ENCODE data around the gene TOMM22. TPM values are rescaled to one million over a fixed set of nuclear protein-coding genes. Genes with fewer than 3 reads are reported as not detected.
"Not testable (repeated sequence)": the region's sequence is repeated elsewhere in the genome, so short reads cannot be mapped to it uniquely, and the experiment has no call there.

The TOMM22 gene
- polyA plus RNA-seq (2013, experiment 1 of 2; ENCODE audit: insufficient read length), result 85.4 TPM
- polyA plus RNA-seq (2013, experiment 2 of 2; ENCODE audit: insufficient read length), result 68.8 TPM

DNA sequence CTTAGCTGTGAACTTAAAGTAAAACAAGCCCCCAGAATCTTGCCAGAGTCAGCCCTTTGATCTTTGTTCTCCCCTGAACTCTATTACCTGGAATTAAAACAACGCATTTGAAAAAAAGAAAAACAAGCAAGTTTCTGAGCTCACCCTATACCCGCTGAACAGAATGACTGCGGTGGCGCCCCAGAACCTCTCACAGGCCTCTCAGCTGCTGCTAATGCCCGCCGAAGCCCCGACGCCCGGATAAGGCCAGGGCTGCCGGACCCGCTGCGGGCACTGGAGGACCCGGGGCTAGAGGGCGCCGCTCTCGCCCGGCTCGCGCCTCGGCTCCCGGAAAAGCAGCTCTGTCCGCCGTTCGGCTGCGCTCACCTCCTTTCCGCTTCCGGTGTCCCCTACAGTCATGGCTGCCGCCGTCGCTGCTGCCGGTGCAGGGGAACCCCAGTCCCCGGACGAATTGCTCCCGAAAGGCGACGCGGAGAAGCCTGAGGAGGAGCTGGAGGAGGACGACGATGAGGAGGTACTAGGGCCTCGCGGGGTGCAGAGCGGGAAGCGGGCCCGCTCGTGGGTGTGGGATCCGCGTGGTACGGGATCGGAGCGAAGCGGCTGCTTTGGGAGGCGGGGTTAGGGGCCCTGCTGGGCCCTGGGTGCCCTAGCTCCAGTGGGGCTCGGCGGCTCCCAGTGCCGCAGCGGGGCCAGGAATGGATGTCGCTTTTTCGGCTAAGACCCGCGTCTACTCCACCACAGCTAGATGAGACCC, at the start of gene TOMM22:
TSS of gene TOMM22 (plus strand) at position 376 of the 754 bp plus-strand sequence. CDS start at position 398, 22 bp downstream.
- DNase-seq, result peak; percentile 89

DNA sequence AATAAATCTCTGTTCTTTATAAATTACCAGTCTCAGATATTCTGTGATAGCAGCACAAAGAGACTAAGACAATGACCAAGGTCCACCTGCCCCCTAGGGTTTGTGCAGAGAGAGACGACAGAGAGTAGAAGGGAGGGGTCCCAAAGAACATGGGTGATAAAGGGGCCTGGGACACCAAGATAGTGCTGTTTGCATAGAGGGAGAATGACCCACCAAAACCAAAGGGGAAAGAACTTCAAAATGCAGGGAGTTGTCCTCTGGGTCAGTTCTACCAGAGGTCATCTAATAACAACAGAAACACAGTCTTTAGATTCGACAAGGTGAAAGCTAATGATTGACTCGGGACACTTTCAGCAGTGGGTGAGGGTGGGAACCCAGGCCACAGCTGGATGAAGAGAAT, 49.2 kb upstream of the TOMM22 start:
- no peak for DNase-seq

DNA sequence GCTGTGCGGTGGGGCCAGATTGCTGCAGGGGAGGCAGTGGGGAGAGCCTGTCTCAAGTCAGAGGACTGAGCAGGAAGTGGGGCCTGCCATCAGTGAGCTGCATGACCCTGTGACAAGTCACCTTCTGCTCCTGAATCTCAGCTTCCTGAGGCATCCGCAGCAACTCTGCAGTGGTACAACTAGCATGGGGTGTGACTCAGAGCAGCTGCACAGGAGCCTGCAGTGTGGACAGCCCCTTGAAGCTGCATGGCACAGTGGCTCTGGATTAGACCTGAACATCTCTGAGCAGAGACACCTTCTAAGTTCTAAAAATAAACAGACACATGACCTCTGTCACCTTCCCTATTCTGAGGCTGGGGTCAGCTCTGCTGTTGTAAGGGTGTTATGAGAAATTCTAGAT, 43.5 kb upstream of the TOMM22 start:
- no peak for DNase-seq

DNA sequence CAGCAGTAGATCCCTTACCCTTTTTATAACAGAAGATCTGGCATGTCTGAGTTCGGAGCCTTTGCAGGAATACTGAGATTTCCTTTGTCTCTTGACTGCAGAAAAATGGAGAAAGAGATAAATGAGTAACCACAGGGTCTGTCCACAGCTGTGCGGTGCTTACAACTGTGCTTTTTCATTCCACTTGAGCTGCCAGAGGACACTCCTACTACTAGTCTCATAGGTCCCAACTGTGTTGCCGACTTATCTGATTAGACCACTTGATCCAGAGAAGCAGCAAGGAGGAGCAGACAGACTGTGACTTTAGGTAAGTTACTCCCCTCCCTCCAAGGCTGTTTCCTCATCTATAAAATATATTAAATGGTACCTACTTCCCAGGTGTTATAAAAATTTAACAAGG, 43.0 kb upstream of the TOMM22 start:
- DNase-seq, result no peak

DNA sequence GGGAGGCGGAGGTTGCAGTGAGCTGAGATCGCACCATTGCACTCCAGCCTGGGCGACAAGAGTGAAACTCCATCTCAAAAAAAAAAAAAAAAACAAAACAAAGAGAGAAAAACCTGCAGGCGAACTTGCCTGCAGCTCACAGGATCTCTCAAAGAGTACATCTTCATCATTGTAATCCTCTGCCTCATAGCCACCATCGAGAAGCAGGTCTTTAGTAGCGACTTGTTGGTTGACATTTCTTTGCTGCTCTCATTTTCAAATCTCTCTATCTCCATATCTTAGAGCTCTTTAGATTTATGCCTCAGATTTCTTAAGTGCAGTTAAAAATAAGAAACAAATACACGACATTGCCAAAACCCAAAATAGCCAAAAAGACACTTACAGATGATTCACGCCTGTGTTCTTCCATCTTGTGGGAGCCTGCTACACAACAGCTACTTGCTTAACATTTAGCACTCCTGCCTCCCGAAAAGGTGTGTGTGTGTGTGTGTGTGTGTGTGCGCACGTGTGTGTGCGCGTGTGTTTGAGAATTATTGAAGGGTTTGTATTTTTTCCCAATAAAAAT, 40.2 kb upstream of the TOMM22 start:
- DNase-seq, result no peak

DNA sequence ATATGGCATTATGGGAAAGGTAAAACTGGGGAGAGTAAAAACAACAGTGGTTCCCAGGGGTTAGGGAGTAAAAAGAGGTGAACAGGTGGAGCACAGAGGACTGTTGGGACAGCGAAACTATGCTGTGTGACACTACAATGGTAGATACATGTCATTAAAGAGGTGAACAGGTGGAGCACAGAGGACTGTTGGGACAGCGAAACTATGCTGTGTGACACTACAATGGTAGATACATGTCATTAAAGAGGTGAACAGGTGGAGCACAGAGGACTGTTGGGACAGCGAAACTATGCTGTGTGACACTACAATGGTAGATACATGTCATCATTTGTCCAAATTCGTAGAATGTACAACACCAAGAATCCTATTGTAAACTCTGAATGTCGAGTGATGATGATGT, 37.5 kb upstream of the TOMM22 start:
- not testable (repeated sequence) for DNase-seq

DNA sequence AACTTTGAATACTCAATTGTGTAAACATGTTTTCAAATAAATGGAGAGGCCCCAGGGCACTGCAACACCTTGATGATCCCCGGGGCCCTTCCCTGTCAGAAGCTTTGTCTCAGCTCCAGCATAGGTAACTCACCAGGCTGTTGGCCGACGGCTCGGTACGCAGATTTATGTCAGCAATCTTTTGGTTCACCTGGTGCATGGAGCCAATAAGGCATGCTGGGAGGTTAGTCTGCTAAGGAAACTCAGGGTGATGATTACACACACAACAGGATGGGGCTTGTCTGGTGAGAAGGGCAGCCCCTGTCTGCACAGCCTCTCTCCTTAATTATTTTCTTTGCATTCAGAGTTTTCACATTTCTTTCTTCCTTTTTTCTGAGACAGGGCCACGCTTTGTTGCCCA, 36.3 kb upstream of the TOMM22 start:
- no peak for DNase-seq

DNA sequence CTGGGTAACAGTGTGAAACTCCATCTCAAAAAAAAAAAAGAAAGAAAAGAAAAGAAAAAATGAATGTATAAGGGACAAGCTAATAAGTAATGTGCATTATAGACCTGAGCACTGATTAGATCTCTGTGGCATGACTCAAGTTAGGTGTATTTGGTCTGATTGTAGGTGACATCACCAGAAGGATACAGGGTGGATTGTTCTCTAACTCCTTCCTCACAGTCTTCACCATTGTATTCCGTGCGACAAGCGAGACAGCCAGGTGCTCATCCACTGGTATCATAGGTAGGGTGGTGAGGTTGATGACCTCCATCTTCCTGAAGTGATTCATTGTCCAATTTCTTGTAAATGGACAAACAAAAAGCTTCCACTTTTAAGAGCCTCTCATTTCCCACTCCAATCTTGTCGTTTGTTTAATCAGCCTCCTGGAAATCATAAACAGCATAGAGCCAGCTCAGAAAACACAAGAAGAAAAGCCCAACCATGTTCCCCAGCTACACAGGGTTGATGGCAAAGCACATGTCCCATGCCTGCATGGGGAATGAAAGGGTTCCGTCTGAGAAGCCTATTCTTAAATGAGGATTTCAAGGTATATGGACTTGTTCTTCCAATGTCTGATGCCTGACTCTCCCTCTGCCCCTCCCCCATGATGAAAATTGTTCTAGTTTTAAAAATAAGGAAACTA, 31.8 kb upstream of the TOMM22 start:
- no peak for DNase-seq

DNA sequence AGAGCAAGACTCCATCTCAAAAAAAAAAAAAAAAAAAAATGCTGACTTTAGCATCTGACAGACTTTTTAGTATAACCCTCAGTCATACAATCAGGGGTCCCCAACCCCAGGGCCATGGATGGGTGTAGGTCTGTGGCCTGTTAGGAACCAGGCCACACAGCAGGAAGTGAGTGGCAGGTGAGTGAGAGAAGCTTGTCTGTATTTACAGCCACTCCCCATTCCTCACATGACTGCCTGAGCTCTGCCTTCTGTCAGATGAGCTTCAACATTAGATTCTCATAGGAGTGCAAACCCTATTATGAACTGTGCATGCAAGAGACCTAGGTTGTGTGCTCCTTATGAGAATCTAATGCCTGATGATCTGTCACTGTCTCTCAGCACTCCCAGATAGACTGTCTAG, 28.9 kb upstream of the TOMM22 start:
- DNase-seq, result no peak

DNA sequence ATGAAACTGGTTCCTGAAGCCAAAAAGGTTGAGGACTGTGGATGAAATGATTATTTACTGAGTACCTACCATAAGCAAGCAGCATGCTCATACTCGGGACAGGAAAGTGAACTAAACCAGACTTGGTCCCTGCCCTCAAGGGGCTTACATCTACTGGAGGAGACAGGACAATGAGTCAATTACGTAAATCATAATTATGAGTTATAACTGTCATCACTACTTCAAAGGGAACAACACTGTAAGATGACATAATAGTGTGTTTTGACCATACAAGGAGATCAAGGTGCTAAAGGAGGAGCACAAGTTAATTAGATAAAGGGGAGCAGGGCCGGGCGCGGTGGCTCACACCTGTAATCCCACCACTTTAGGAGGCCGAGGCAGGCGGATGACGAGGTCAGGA, 28.0 kb upstream of the TOMM22 start:
- no peak for DNase-seq

DNA sequence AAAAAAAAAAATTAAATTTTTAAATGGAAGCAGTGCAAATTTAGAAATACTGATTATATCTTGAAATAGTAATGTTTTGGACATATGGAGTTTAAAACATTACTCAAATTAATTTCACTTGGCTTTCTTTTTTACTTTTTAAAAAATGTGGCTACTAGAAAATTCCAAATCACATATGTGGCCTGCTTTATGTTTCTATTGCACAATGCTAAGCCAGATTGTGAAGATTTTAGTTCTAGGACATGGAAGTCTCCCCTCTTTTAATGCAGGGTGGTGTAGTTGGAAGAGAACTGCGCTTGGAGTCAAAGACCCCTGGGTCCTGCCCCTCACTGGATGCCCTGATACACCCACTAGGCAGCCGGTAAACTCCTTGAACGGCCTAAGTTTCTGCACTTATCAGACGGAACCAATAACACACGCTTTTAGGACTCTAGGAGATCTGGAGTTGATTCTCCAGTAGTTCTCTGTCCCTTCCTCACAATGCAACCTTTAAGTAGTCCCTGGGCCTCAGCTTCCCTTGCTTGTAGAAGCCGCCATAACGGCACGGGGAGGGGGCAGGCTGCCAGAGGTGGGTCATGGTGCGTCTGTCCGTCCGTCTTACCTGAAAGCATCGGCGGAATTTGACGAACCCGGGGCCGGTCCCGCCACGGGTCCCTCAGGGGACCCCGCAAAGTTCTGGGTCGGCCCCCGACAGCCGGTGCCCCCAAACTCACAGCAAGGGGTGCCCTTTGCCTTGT, 26.1 kb upstream of the TOMM22 start:
- peak; percentile 11 for DNase-seq

DNA sequence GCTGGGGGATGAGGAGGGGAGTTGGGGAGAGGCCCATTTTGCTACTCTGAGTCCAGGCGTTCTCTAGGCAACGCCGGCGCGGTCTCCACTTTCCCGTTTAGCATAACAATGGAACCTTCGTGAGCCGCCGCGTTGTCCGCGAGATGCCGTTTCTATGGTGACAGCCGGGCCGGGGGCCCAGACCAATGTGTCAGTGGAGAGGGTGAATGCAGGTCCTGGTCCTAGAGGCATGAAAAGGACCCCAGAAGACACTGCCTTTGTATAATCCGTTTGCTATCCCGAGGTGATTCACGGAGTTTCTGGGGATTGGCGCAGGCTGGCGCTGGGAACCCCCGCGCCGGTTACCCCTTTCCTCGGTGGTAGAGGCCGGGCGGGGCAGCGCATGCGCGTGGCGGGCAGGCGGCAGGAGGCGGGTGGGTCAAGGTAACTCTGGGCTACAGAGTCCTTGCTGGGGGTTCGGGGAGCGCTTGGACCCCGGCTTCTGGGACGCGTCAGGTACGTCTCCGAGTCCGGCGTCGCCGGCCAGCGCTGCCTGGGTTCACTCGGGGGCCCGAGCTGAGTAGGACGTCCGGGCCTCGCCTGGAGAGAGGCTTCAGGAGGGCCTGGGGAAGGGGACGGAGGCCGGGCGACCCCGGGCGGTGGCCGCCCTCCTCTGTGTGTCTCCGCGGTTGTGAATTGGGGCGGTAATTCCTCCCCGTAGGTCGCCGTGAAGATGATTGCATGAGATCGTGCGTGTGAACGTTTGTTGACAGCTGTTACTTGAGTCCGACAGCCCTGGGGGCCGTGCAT, 25.3 kb upstream of the TOMM22 start, which contains the start of the genes CBY1 and FAM227A:
TSS of gene CBY1 (plus strand) at position 383 of the 789 bp plus-strand sequence. CDS start 11,417 bp downstream, outside the sequence.
TSS of gene FAM227A (minus strand) at position 137 of the 789 bp plus-strand sequence. CDS start 6,224 bp downstream, outside the sequence.
- peak; percentile 84 for DNase-seq

DNA sequence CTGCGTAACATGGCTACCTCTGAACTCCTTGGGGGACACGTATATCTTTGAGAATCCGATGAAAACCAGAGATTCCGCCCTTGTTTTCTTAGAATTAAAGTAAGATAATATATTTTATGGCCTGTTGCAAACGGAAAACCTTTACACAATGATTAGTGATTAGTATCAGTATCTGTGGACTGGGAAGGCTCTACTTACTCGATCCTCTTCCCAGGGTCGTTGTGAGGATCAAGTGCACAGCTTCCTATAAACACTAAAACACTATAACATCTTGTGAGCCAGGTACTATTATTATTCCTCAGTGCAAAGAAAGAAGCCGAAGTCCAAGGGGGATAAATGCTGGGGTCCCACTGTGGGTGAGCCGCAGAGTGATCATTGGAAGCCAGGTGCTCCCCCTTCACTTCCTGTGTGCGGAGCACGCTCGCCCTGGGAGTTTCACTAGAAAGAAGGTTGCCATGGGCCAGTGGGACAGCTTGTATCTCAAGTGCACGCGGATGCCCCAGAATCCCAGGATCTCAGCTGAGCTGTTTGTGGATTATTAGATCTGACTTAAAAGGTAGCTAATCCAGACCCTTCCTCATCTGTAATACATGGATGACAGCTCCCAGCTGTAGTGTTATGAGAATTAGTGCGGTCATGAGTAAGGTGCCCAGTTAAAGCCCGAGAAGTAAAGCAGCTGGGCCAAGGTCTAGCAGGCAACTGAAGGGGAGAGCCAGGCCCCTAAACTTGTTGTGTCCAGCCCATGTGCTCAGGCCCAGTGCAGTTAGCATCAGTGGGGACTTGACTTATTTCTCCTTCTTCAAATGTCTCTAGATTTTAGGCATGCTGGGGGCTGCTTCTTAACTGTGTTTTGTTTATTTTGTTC, 24.5 kb upstream of the TOMM22 start:
- DNase-seq, result peak; percentile 11

DNA sequence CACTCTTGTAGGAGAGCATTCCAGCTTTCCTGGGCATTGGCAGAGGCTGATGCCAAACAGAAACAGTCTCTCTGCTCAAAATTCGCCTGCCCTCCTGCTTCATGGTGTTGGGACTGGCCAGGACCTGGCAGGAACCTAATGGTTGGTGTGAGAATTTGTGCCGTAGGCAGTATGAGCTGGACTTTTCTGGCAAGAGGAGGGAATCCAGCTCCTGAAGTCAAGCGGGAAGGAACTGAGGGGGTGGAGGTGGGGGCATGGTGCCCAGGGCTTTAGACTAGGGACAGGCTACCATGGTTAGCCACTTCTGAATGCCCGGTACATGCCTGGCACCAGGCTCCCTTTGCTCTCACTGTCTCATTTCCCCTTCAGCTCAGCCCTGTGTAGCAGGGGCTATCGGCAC, 6.9 kb upstream of the TOMM22 start:
- no peak for DNase-seq

DNA sequence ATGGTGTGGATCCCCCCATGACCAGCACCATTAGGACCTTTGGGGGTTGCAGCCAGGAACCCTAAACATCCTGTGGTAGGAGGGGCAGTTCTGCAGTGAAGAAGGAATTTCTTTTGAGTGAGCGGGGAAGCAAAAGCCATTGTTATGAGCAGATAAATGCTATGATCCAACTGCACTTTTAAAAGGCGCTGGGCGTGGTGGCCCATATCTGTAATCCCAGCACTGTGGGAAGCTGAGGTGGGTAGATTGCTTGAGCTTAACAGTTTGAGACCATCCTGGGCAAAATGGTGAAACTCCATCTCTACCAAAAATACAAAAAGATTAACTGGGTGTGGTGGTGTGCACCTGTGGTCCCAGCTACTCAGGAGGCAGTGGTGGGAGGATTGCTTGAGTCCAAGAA, 5.9 kb upstream of the TOMM22 start:
- no peak for DNase-seq

DNA sequence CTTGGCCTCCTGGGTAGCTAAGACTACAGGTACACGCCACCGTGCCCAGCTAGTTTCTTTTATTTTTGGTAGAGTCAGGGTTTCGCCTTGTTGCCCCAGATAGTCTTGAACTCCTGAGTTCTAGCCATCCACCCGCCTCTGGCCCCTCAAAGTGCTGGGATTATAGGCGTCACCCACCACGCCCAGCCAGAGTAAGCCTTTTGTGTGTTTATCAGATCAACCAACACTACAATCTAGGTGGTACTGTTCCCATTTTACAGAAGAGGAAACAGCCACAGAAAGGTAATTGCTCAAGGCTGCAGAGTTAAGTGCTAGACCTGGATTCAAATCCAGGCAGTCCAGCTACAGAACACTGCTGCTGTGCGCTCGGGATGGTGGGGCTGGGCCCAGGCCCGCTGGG, 3.1 kb downstream of the TOMM22 start:
- DNase-seq, result no peak

DNA sequence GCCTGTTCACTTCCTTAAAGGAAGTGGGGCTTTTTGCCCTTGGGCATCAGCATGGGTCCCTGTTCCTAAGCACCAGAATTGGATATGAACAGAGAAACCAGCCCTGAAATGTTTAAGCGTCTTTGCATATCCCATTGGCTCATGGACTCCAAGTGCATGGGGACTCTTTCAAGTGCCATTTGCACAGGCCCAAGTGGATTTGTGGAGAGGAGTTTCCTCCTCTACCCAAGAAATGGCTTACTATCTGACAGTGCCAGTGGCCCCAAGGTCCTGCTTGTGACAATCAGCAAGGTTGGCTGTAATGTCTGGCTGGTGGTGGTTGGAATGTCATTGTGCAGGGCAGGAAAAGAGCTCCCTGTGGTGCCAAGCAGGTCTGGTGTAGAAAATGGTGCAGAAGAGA, 4.0 kb downstream of the TOMM22 start:
- no peak for DNase-seq

DNA sequence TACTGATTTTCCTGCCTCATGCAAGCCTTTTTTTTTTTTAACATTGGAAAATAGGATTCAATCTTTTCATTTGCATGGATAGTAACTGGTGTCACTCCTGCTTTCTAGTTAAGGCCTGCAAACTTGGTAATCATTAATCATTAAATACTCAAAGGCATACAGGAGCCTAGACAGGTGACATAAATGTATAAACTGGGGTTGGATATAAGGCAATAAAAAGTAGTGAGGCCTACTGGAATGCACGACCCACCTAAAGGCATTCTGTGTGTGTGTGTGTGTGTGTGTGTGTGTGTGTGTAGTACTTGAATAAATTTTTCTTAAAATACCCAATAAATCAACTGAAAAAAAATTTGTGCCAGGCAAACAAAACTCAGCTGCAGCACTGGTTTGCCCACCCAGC, 7.9 kb downstream of the TOMM22 start:
- no peak for DNase-seq

DNA sequence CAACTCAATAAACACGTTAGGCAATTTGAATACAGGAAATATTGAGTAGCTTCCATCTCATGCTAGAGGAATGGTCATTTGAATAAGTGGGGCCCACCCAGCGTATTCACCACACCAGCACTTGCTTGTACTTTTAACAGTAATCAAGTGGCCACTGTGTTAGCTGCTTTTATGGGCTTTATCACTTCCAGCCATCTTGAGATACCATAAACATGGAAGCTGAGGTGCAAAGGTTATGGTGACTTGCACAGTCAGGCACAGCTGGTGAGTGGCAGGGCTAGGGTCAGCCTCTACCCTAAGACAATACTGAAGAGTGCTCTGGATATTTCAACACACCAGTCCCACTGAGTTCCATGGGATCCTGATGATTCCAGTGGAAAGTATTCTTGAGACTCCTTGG, 12.3 kb downstream of the TOMM22 start:
- no peak for DNase-seq

DNA sequence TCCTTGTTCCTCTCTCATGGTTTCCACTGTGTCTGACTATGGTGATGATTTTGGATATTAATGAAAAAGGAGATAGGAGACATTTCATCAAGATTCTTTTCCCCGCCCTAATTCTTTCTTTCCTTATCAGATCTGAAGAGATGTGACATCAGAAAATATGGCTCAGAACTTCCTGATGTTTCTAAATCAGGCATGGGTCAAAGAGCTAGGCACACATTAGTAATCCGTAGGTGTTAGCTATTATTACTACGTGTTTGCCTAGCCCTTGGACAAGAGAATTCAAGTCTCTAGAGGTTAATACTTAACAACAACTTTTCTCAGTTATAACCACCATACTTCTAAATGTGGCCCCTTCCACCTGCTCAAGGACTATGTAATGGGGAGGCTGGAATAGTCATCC, 13.2 kb downstream of the TOMM22 start:
- no peak for DNase-seq
